ENCODE results near the gene TMEM184B. TPM values are rescaled to one million over a fixed set of nuclear protein-coding genes. Genes with fewer than 3 reads are reported as not detected.

TMEM184B gene
- total RNA-seq, 4 donors from 2014 or later: 61.1 to 138 (median 72.0) TPM

- Histone ChIP-seq H3K27ac (no peak overlapping the region), H3K4me3 (no peak overlapping the region), H3K9me3 (no peaks in the 10 kb centered on the region), H3K4me1 (peaks cover 0 to 21% (median 6%) of the 10 kb centered on the region in 4 donors), H3K27me3 (no peaks in the 10 kb centered on the region), H3K36me3 (no peaks in the 10 kb centered on the region)
- no peak for DNase-seq (ENCODE audit: low spot score in 2 of 2)
- TF ChIP-seq POLR2A (IDR thresholded peaks at IDR 0.05): no peak
- no peak for TF ChIP-seq EP300 (IDR thresholded peaks at IDR 0.05)
- no peak for TF ChIP-seq CTCF (IDR thresholded peaks at IDR 0.05)
- 56 to 59% methylated on average over 10 of the region's 10 CpGs for WGBS, 2 donors
Measured at GRCh38 chr22:38191731-38192474, 80.9 kb downstream of the TMEM184B start.

- H3K27ac ChIP-seq: no peak overlapping the region
- DNase-seq (ENCODE audit: low spot score in 2 of 2): no peak
- no peak for TF ChIP-seq EP300 (IDR thresholded peaks at IDR 0.05)
- TF ChIP-seq CTCF (IDR thresholded peaks at IDR 0.05): no peak
- TF ChIP-seq POLR2A (IDR thresholded peaks at IDR 0.05): no peak
- no peaks in the 10 kb centered on the region for H3K36me3 ChIP-seq
- no peaks in the 10 kb centered on the region for H3K9me3 ChIP-seq
- H3K4me3 ChIP-seq: no peak overlapping the region
- 89 to 91% methylated on average over 14 of the region's 14 CpGs for WGBS, 2 donors
- no peaks in the 10 kb centered on the region for H3K27me3 ChIP-seq
- peaks cover 0 to 21% (median 6%) of the 10 kb centered on the region in 4 donors for H3K4me1 ChIP-seq
Measured at GRCh38 chr22:38191055-38191454, 81.8 kb downstream of the TMEM184B start.

- no peak overlapping the region for H3K4me3 ChIP-seq
- WGBS, 2 donors: 33 to 35% methylated on average over 6 of the region's 6 CpGs
- H3K27ac ChIP-seq: no peak overlapping the region
- H3K4me1 ChIP-seq: peaks cover 0 to 21% (median 6%) of the 10 kb centered on the region in 4 donors
- H3K36me3 ChIP-seq: no peaks in the 10 kb centered on the region
- H3K9me3 ChIP-seq: no peaks in the 10 kb centered on the region
- no peak for TF ChIP-seq CTCF (IDR thresholded peaks at IDR 0.05)
- TF ChIP-seq POLR2A (IDR thresholded peaks at IDR 0.05): no peak
- no peak for TF ChIP-seq EP300 (IDR thresholded peaks at IDR 0.05)
- no peak for DNase-seq (ENCODE audit: low spot score in 2 of 2)
- H3K27me3 ChIP-seq: no peaks in the 10 kb centered on the region
Measured at GRCh38 chr22:38190581-38190980, 82.2 kb downstream of the TMEM184B start.

- DNase-seq (ENCODE audit: low spot score in 2 of 2): no peak
- no peaks in the 10 kb centered on the region for H3K36me3 ChIP-seq
- no peaks in the 10 kb centered on the region for H3K27me3 ChIP-seq
- no peak overlapping the region for H3K27ac ChIP-seq
- H3K4me3 ChIP-seq: no peak overlapping the region
- no peaks in the 10 kb centered on the region for H3K9me3 ChIP-seq
- TF ChIP-seq EP300 (IDR thresholded peaks at IDR 0.05) (no peak), POLR2A (IDR thresholded peaks at IDR 0.05) (no peak), CTCF (IDR thresholded peaks at IDR 0.05) (no peak)
- peaks cover 0 to 14% (median 3%) of the 10 kb centered on the region in 4 donors for H3K4me1 ChIP-seq
- 79 to 80% methylated on average over 3 of the region's 3 CpGs for WGBS, 2 donors
Measured at GRCh38 chr22:38189104-38189503, 83.7 kb downstream of the TMEM184B start.

GRCh38 chr22:38187413-38188212 is 85.2 kb downstream of the TMEM184B start:
- TF ChIP-seq POLR2A (IDR thresholded peaks at IDR 0.05) (no peak), CTCF (IDR thresholded peaks at IDR 0.05) (no peak), EP300 (IDR thresholded peaks at IDR 0.05) (peak in 1 of 2 donors; percentile 53)
- Histone ChIP-seq H3K9me3 (no peaks in the 10 kb centered on the region), H3K36me3 (no peaks in the 10 kb centered on the region), H3K4me3 (no peak overlapping the region), H3K4me1 (peaks cover 0 to 7% (median 0%) of the 10 kb centered on the region in 4 donors), H3K27me3 (no peaks in the 10 kb centered on the region), H3K27ac (peak overlapping the region in 1 of 4 donors; percentile 62)
- 69 to 72% methylated on average over 10 of the region's 10 CpGs for WGBS, 2 donors
- no peak for DNase-seq (ENCODE audit: low spot score in 2 of 2)
